ENCODE results near the gene ATAD3B.
"Not testable (repeated sequence)": the region's sequence is repeated elsewhere in the genome, so short reads cannot be mapped to it uniquely, and the experiment has no call there.

DNA sequence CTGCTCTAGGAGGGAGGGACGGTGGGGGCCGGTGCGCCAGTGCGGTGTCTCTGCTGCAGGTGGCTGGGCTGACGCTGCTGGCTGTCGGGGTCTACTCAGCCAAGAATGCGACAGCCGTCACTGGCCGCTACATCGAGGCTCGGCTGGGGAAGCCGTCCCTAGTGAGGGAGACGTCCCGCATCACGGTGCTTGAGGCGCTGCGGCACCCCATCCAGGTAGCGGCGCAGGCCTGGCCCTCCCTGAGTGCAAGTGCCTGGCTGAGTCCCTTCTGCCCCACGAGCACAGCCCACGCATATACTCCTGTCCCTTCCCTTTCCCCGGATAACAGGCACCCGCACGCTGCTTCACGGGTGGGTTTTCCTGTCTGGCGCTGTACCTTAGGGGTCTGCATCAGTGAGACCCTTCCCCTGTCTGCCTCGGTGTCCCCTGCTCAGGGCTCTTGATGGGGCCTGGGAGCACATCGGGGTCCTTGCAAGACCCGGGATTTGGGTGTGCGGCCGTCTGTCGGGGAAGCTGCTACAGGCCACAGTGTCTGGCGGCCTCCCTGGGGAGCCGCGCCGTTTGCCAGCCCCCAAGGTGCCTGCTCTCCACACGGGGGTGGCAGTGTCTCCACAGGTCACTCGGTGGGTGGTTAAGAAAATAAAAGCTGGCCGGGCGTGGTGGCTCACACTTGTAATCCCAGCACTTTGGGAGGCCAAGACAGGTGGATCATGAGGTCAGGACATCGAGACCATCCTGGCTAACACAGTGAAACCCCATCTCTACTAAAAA is 17.1 kb upstream of the ATAD3B start:
- TF ChIP-seq, protein P1, sequence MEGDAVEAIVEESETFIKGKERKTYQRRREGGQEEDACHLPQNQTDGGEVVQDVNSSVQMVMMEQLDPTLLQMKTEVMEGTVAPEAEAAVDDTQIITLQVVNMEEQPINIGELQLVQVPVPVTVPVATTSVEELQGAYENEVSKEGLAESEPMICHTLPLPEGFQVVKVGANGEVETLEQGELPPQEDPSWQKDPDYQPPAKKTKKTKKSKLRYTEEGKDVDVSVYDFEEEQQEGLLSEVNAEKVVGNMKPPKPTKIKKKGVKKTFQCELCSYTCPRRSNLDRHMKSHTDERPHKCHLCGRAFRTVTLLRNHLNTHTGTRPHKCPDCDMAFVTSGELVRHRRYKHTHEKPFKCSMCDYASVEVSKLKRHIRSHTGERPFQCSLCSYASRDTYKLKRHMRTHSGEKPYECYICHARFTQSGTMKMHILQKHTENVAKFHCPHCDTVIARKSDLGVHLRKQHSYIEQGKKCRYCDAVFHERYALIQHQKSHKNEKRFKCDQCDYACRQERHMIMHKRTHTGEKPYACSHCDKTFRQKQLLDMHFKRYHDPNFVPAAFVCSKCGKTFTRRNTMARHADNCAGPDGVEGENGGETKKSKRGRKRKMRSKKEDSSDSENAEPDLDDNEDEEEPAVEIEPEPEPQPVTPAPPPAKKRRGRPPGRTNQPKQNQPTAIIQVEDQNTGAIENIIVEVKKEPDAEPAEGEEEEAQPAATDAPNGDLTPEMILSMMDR (IDR thresholded peaks at IDR 0.05): not testable (repeated sequence)
- not testable (repeated sequence) for TF ChIP-seq POLR2A (IDR thresholded peaks at IDR 0.05)
